GM03348 (cell line): Measurements from ENCODE around the gene COL12A1.

Experiments used
- DNase-seq: peaks from one replicate; pipeline ENCODE4 v3.0.0; 2012; ENCODE audit warnings: low spot score

COL12A1 gene

GRCh38 chr6:75142721-75143120, 63.1 kb downstream of the COL12A1 start:
- DNase-seq: no peak

DNA sequence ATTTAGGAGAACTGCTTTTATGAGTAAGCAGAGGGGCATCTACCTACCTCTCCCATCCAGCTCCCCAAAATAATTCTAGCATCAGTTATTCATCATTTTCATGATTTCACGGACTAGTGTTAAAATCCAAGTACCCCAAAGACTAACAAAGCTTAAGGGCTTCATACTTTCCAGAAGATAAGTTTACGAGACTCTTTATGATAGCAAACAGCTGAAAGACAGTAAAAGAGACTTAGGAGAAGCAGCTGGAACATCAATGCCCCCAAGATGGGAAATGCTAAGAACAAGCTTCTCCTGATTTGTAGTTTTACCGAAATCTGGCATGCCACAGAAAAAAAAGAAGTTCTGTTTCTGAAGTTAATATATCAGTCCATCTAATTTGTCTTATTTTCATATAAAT, 70.0 kb downstream of the COL12A1 start:
- DNase-seq: no peak

DNA sequence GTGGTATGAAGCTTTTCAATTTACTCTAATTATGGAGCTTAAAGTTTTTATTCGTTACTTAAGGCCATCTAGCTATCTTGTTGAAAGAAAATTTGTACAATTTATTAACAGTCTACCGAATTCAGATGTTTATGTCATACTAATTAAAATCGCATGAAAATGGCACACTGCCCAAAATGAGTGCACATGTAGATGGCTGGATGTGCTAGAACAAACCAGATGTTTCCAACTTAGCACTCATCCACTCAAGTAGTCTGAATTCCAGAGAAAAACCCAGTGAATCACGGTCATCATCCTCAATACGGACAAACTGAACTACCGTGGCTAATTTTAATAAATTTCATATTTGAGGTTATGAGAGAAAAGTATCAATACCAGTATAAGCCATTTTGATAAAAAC, 70.4 kb downstream of the COL12A1 start:
- DNase-seq: peak; percentile 35

DNA sequence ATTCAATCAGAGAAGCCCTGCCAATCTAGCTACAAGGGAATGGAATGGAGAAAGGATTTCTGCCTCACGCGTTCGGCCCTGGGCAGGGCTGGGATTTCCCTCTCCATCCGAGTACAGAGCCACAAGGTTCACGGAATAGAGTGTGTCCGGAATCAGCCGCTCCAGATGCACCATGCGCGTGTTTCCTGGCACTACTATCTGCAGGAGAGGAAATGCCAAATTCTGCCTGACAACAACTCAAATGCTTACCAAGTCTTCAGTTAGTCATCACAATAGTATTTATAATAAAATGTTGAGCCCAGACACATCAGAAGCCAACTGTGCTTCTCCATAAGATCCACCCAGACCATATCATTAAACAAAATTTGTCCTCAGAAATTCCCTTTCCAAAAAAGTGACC, 75.1 kb downstream of the COL12A1 start:
- peak; percentile 46 for DNase-seq

- DNase-seq: peak; percentile 23
Observed at GRCh38 chr6:75128878-75129570, 76.8 kb downstream of the COL12A1 start.

GRCh38 chr6:75126518-75126917, 79.3 kb downstream of the COL12A1 start:
- no peak for DNase-seq

- no peak for DNase-seq
Observed at GRCh38 chr6:75124983-75125382, 80.9 kb downstream of the COL12A1 start.

DNA sequence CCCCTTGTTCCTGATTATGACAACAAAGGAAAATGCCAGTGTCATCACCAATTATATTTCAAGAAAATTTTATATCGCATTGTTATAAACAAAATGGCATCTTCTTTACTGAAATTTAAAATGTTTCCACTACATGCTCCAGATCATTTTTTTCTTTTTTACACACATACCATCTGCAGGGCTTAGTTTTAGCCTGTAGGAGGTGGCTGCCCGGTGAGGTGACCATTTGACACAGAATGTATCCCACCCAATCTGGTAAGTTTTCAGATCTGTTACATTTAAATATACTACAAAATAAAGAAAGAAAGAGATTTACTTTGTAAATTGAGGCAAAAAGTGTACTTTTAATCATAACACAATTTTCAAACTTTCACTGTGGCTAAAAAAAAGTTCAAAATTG, 81.8 kb downstream of the COL12A1 start:
- DNase-seq: no peak

DNA sequence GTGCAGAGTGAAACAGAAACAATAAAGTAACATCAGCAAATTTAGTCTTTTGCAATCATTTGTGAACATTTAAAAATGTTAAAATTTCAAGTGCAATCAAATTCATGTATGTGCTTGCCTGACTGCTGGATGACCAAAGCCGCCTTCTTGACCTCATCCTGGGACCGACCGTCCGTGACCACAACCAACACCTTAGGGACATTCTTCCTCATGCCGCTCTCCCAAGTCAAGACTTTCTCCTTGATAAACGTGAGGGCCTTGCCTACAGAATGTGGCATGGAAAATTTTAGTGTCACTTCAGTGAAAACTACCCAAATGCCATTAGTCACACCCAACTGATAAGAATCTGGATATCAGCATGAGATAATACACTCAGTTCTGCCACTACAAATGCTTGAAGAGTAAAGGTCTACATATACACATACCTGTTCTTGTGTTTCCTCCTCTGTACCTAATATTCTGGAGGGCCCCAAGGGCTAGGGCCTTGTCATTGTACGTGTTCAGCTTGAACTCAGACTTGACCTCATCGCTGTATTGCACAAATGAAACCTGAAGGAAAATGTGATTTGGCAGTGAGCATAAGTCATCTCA, 86.8 kb downstream of the COL12A1 start:
- no peak for DNase-seq

DNA sequence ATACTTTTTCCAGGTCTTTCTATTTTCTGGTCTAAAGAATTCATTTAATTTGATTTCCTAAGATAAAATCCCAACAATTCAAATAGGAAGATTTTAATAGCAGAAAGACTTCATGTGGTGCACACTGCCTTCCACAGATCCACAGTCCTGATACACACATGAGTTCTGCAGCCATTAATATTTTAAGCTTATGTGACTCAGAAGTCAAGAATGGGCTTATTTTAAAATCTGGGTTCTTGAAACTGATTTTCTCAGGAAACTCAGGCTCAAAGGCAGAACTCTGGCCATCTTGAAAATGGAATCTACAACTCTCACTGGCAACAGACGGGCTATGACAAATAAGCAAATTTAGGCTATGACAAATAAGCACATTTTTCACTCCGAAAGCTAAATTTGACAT, 88.2 kb downstream of the COL12A1 start:
- peak; percentile 9 for DNase-seq

DNA sequence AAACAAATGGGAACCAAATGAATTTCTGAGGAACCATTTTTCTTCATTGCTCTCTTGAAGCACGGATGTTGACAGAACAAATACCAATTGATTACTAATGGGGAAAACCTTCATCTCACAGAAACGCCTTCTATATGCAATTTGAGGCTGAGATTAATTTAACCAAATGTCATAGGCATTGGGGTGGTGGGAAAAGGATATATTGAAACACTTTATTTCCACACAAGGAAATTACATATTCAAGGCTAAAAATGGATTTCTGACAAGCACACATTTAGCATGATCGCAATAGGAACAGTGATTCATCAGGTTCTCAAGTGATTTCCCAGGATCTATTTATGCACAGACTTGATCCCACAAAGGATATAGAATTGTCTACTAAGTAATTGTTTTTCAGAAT, 88.9 kb downstream of the COL12A1 start:
- no peak for DNase-seq

DNA sequence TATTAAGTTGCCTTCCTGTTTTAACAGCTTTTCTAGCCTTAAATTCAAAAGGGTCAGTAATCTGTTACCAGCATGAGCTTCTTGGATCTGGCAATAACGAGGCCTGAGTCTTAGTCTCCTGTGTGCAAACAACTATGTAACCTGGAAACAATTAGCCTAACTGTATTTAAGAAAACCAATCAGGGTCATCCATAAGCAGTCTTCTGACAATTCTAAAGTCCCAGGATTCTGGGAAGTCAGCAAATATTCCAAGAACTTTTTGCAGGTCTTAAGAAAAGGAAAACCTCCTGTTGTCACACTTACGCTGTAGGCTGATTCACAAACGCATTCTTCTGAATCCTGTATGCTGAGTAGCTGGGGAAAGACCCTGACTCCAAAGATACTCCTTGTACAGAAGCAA, 90.4 kb downstream of the COL12A1 start:
- no peak for DNase-seq

- DNase-seq: no peak
Observed at GRCh38 chr6:75114806-75115205, 91.0 kb downstream of the COL12A1 start.

DNA sequence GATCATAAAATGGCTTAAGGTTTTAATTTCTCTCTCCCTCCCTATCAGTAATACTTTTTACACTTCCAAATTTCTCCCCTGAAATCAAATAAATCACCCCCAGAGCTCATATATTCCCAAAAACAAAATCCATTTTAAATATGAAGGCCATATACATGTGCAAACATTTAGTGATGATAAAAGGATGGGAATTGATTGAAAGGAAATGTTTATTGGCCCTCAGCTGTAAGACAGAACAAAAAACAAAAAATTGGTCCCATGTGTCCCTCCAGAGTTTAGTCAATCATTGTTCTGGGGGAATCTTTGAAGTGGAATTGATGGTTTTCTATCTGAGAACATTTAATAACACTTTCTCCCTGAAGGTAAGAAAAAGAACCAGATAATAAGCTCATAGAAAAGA, 91.7 kb downstream of the COL12A1 start:
- DNase-seq: no peak

DNA sequence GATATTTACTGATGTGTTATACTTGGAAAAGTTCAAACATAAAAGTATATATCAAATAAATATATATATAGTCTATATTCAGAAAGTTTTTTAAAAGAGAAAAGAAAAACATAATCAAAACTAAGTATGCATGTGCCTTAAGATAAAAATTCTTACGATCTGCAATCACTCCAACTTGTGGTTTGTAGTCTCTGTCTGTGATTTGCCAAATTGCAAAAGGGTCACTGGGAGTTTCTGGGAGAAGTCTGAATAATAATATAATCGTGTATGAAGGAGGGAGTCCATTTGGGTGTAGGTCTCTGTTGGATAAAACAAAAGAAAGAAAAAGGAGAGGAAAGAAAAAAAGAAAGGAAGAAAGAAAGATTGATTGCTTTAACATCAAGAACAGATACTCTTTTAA, 92.4 kb downstream of the COL12A1 start:
- no peak for DNase-seq

GRCh38 chr6:75109765-75110164, 96.1 kb downstream of the COL12A1 start:
- DNase-seq: no peak

DNA sequence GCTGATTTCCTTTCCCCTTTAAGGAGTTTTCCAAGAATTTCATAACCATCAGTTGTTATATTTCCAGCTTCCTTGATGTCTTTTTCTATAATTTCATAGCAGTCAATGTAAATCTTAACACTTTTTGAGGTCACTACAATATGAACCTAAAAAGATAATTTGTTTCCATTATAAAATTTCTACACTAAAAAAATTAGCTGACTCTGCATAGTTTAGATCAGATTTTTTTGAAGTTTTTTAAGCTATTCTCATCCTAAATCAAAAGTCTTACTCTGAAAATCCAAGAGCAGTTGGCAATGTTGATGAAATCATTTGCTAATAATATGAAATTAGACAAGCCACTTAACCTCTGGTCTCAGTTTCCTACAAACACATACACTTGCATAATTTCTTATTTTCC, 96.8 kb downstream of the COL12A1 start:
- DNase-seq: no peak

- no peak for DNase-seq
Observed at GRCh38 chr6:75108333-75108974, 97.4 kb downstream of the COL12A1 start.

- DNase-seq: no peak
Observed at GRCh38 chr6:75107913-75108312, 97.9 kb downstream of the COL12A1 start.

- DNase-seq: no peak
Observed at GRCh38 chr6:75106426-75106825, 99.4 kb downstream of the COL12A1 start.

DNA sequence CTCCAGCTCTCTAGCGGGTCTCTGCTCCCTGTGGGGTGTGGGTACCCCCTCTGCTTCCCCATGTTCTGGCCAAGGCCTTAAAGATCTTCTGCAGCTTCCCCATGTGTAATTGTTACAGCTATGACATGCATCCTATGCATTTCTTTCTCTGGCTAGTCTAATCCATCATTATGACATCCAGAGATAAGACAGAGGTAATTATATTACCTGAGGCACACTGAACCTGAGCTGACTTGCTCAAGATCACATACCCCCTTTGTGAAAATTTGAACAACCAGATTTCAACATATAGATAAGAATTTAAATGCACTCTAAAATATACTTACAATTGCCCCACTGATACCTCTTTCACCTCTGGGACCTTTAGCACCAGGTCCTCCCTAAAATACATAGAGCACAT, 102.4 kb downstream of the COL12A1 start:
- no peak for DNase-seq

GRCh38 chr6:75102301-75102700, 103.6 kb downstream of the COL12A1 start:
- no peak for DNase-seq

- peak; percentile 24 for DNase-seq
Observed at GRCh38 chr6:75101896-75102295, 104.0 kb downstream of the COL12A1 start.

GRCh38 chr6:75098709-75099108, 107.1 kb downstream of the COL12A1 start:
- peak; percentile 89 for DNase-seq
